ENCODE results near the gene ZNF2. TPM values are rescaled to one million over a fixed set of nuclear protein-coding genes. Genes with fewer than 3 reads are reported as not detected.

ZNF2 gene
- total and polyA plus RNA-seq, 2 of the 13 experiments (the other 11 are each of a cell fraction or from before 2014, with no cell fraction given), result 4.3 to 6.1 TPM

DNA sequence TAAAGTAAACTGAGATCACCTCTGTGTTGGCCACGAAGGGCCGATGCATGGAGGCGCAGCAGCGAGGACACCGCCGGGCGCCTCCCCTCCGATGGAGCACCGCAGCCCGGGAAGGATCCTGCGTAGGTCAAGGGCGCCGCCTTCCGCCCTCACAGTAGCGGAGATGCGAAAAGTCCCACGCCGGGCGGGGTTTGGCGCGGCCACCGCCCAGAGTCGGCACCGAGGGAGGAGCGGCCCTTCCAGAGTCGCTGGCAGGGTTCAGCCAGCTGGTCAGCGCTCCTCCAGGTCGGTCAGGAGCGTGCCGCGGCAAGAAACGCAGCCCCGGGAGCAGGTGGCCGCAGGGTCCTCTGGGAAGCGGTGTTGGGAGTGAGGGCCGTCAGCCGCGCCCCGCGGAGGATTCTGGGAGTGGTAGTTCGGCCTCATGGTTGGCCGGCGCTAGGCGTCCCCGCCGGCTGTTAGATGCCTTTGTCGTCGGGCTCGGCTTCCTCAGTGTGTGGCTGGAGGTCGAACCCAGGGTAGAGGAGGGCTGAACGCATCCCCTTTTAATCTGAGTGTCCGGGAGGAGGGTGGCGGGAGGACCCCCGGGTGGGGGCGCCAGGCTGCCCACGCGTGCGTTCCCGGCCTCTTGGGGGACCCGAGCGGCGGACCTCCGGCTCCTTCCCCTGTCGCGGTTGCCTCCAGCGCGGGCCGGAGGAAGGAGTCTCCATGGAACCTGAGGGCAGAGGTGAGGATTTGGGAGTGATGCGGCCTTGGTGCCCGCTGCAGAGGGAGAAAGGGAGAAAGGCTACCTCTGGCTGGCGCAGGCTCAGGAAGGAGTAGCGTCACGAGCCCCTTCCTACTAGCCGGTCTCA is 41.7 kb downstream of the ZNF2 start, which contains the start of gene ZNF892 (continued):
- TF ChIP-seq ZNF564 (CRISPR knock-in tag; IDR thresholded peaks at IDR 0.05), result 0 out of 2 replicates have a peak, but pooled peaks have one; percentile 68
- TF ChIP-seq MED1 (CRISPR knock-in tag; IDR thresholded peaks at IDR 0.05), result 0 out of 2 replicates have a peak, but pooled peaks have one; percentile 28
- peak; percentile 62; the same call in 1 of the 2 replicates for TF ChIP-seq FOXC1 (CRISPR knock-in tag; IDR thresholded peaks at IDR 0.05; ENCODE audit: borderline replicate concordance)
- TF ChIP-seq ZNF138 (CRISPR knock-in tag; IDR thresholded peaks at IDR 0.05; ENCODE audit: low read depth), result 0 out of 2 replicates have a peak, but pooled peaks have one; percentile 67
- peak; percentile 58 for TF ChIP-seq AGO1 (IDR thresholded peaks at IDR 0.05; ENCODE audit: low read depth, low read length, poor library complexity, severe bottlenecking)
- peak; percentile 61 for TF ChIP-seq ZNF883 (CRISPR knock-in tag; IDR thresholded peaks at IDR 0.05; ENCODE audit: not compliant biosample characterization)
- 0 out of 2 replicates have a peak, but pooled peaks have one; percentile 23 for TF ChIP-seq ZNF451 (CRISPR knock-in tag; IDR thresholded peaks at IDR 0.05)
- TF ChIP-seq POLR2G (IDR thresholded peaks at IDR 0.05; ENCODE audit: low read depth, low read length), result 0 out of 2 replicates have a peak, but pooled peaks have one; percentile 42
- TF ChIP-seq HMGXB4 (CRISPR knock-in tag; IDR thresholded peaks at IDR 0.05; ENCODE audit: borderline replicate concordance in 1 of 2, low read depth in 1 of 2), result peak in 1 of 2 experiments; percentile 46; a peak in 1 of 4 replicates
- 0 out of 2 replicates have a peak, but pooled peaks have one; percentile 19 for TF ChIP-seq CREM (IDR thresholded peaks at IDR 0.05)
- no peak for TF ChIP-seq CREM (CRISPR knock-in tag; IDR thresholded peaks at IDR 0.05)
- no peak for TF ChIP-seq TCF12 (IDR thresholded peaks at IDR 0.05)
- no peak for TF ChIP-seq TCF12 (CRISPR knock-in tag; IDR thresholded peaks at IDR 0.05)
- peak; percentile 54; the same call in 1 of the 2 replicates for TF ChIP-seq ZNF773 (CRISPR knock-in tag; IDR thresholded peaks at IDR 0.05; ENCODE audit: borderline replicate concordance)
- 0 out of 2 replicates have a peak, but pooled peaks have one; percentile 6 for TF ChIP-seq BHLHE40 (IDR thresholded peaks at IDR 0.05; ENCODE audit: low read length)
- no peak for TF ChIP-seq CREB3 (CRISPR knock-in tag; IDR thresholded peaks at IDR 0.05)
- peak; percentile 37; the same call in 1 of the 2 replicates for TF ChIP-seq TAF1 (CRISPR knock-in tag; IDR thresholded peaks at IDR 0.05)
- TF ChIP-seq ZFP62 (CRISPR knock-in tag; IDR thresholded peaks at IDR 0.05), result 0 out of 2 replicates have a peak, but pooled peaks have one; percentile 47
- no peak for TF ChIP-seq KLF15 (CRISPR knock-in tag; IDR thresholded peaks at IDR 0.05; ENCODE audit: borderline replicate concordance)
- TF ChIP-seq NR2F2 (IDR thresholded peaks at IDR 0.05; ENCODE audit: borderline replicate concordance, low read depth), result no peak
- TF ChIP-seq ZFYVE20 (CRISPR knock-in tag; IDR thresholded peaks at IDR 0.05; ENCODE audit: borderline replicate concordance, low read depth), result no peak
- TF ChIP-seq PHF21A (CRISPR knock-in tag; IDR thresholded peaks at IDR 0.05), result 0 out of 2 replicates have a peak, but pooled peaks have one; percentile 32
- no peak for TF ChIP-seq HMG20B (CRISPR knock-in tag; conservative IDR thresholded peaks at IDR 0.05)
- TF ChIP-seq ZNF24 (IDR thresholded peaks at IDR 0.05), result no peak
- TF ChIP-seq ZNF614 (CRISPR knock-in tag; IDR thresholded peaks at IDR 0.05; ENCODE audit: borderline replicate concordance), result peak; percentile 30; the same call in 1 of the 2 replicates
- no peak for TF ChIP-seq ZNF549 (CRISPR knock-in tag; IDR thresholded peaks at IDR 0.05)
- TF ChIP-seq RXRA (CRISPR knock-in tag; IDR thresholded peaks at IDR 0.05), result peak; percentile 48; the same call in 1 of the 2 replicates
- TF ChIP-seq ZSCAN31 (CRISPR knock-in tag; IDR thresholded peaks at IDR 0.05; ENCODE audit: low read depth), result 0 out of 2 replicates have a peak, but pooled peaks have one; percentile 22

Data from HepG2 (cell line).